ENCODE data around the gene IQCE.

IQCE gene

GRCh38 chr7:2631946-2632732 lies 73.4 kb downstream of the IQCE start, which contains the start of gene TTYH3:
TTYH3 (plus strand) TSS chr7:2631986; CDS start chr7:2632156, 170 bp downstream.
- H3K36me3 ChIP-seq (replicated peaks; ENCODE audit: insufficient read depth, low read length) = no peaks in the 10 kb centered on the region
- no peaks in the 10 kb centered on the region for H3F3A ChIP-seq (ENCODE audit: insufficient read depth, low read length)
- DNase-seq = no peak
- no peak within 1 kb of the TSS for H3K27ac ChIP-seq (ENCODE audit: low read length)
- H3K9ac ChIP-seq (ENCODE audit: low read length) = peak within 1 kb of the TSS; percentile 35; the same call in 1 of the 2 replicates
- H3K27me3 ChIP-seq (replicated peaks; ENCODE audit: insufficient read depth, low read length) = peaks cover 84% of the 10 kb centered on the region
- peak within 1 kb of the TSS; percentile 95 for H3K4me2 ChIP-seq (ENCODE audit: low read depth, low read length)
- peak within 1 kb of the TSS; percentile 64 for H3K4me3 ChIP-seq (ENCODE audit: low read length)
- no peaks in the 10 kb centered on the region for H3K79me2 ChIP-seq (ENCODE audit: low read length)
- H3K9me3 ChIP-seq (replicated peaks; ENCODE audit: insufficient read depth, low read length) = no peaks in the 10 kb centered on the region
- H3K9me2 ChIP-seq (replicated peaks; ENCODE audit: insufficient read depth, low read length) = no peaks in the 10 kb centered on the region
- no peaks in the 10 kb centered on the region for H4K20me1 ChIP-seq (ENCODE audit: insufficient read depth, low read length)
- H3K4me1 ChIP-seq (ENCODE audit: low read length) = no peaks in the 10 kb centered on the region
- peak within 1 kb of the TSS; percentile 84 for H2AFZ ChIP-seq (ENCODE audit: low read length)
- TF ChIP-seq CTCF (IDR thresholded peaks at IDR 0.05; ENCODE audit: low read length) (no peak), EZH2phosphoT487 (IDR thresholded peaks at IDR 0.05; ENCODE audit: low read length) (no peak), EZH2 (optimal IDR thresholded peaks at IDR 0.05; ENCODE audit: low read depth, low read length) (no peak)

- H3K27me3 ChIP-seq (replicated peaks; ENCODE audit: insufficient read depth, low read length) = peaks cover 86% of the 10 kb centered on the region
- H3K9me2 ChIP-seq (replicated peaks; ENCODE audit: insufficient read depth, low read length) = no peaks in the 10 kb centered on the region
- no peaks in the 10 kb centered on the region for H3K79me2 ChIP-seq (ENCODE audit: low read length)
- H3K4me2 ChIP-seq (ENCODE audit: low read depth, low read length) = no peak overlapping the region
- no peak for DNase-seq
- no peak overlapping the region for H3K27ac ChIP-seq (ENCODE audit: low read length)
- H3K4me3 ChIP-seq (ENCODE audit: low read length) = no peak overlapping the region
- H4K20me1 ChIP-seq (ENCODE audit: insufficient read depth, low read length) = no peaks in the 10 kb centered on the region
- no peak overlapping the region for H3K9ac ChIP-seq (ENCODE audit: low read length)
- no peaks in the 10 kb centered on the region for H3K4me1 ChIP-seq (ENCODE audit: low read length)
- no peak overlapping the region for H2AFZ ChIP-seq (ENCODE audit: low read length)
- TF ChIP-seq CTCF (IDR thresholded peaks at IDR 0.05; ENCODE audit: low read length) (no peak), EZH2 (optimal IDR thresholded peaks at IDR 0.05; ENCODE audit: low read depth, low read length) (no peak), EZH2phosphoT487 (IDR thresholded peaks at IDR 0.05; ENCODE audit: low read length) (no peak)
- H3K36me3 ChIP-seq (replicated peaks; ENCODE audit: insufficient read depth, low read length) = no peaks in the 10 kb centered on the region
- H3F3A ChIP-seq (ENCODE audit: insufficient read depth, low read length) = no peaks in the 10 kb centered on the region
- H3K9me3 ChIP-seq (replicated peaks; ENCODE audit: insufficient read depth, low read length) = no peaks in the 10 kb centered on the region
These were observed 74.2 kb downstream of the IQCE start for GRCh38 chr7:2632733-2633537.

DNA sequence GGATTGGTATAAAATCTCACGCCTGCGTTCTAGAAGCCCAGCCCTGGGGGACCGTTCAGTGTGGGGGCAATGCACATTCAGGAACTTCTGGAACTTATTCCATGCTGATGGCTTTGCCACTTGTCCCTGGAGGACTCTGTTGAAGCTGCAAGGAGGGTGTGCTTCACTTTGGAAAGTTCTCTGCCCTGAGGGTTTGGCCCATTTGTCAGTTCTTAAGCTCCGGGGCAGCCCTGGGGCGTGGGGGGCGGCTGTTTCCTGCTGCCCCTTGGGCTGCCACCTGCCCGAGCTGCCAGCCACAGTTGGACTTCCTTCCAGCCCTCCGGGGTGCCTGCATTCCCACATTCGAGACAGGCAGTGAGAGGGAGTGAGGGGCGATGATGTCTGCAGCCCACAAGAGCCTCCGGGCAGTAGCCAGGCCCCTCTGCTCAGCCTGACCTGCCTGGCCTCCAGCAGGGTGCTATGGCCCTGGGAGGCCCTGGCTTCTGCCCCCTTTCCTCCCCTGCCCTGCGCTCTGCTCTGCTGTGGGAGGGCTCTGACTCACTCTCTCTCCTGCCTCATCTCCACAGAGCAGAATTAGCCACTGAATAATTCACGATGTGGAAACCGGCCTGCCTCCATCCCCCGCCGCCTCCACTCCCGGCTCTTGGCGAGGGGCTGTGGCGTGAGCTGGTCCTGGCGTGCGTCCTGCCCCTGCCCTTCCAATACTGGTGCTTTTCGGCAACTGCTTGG lies 74.9 kb downstream of the IQCE start:
- DNase-seq = no peak
- H3K9me3 ChIP-seq (replicated peaks; ENCODE audit: insufficient read depth, low read length) = no peaks in the 10 kb centered on the region
- H3K4me2 ChIP-seq (ENCODE audit: low read depth, low read length) = no peak overlapping the region
- no peaks in the 10 kb centered on the region for H3F3A ChIP-seq (ENCODE audit: insufficient read depth, low read length)
- no peaks in the 10 kb centered on the region for H3K79me2 ChIP-seq (ENCODE audit: low read length)
- H3K9me2 ChIP-seq (replicated peaks; ENCODE audit: insufficient read depth, low read length) = no peaks in the 10 kb centered on the region
- no peak overlapping the region for H3K27ac ChIP-seq (ENCODE audit: low read length)
- no peaks in the 10 kb centered on the region for H4K20me1 ChIP-seq (ENCODE audit: insufficient read depth, low read length)
- H3K36me3 ChIP-seq (replicated peaks; ENCODE audit: insufficient read depth, low read length) = no peaks in the 10 kb centered on the region
- no peak overlapping the region for H3K4me3 ChIP-seq (ENCODE audit: low read length)
- no peak overlapping the region for H2AFZ ChIP-seq (ENCODE audit: low read length)
- peaks cover 86% of the 10 kb centered on the region for H3K27me3 ChIP-seq (replicated peaks; ENCODE audit: insufficient read depth, low read length)
- TF ChIP-seq EZH2phosphoT487 (IDR thresholded peaks at IDR 0.05; ENCODE audit: low read length) (no peak), CTCF (IDR thresholded peaks at IDR 0.05; ENCODE audit: low read length) (no peak), EZH2 (optimal IDR thresholded peaks at IDR 0.05; ENCODE audit: low read depth, low read length) (no peak)
- no peaks in the 10 kb centered on the region for H3K4me1 ChIP-seq (ENCODE audit: low read length)
- H3K9ac ChIP-seq (ENCODE audit: low read length) = no peak overlapping the region

All from MM.1S (cell line).